ENCODE data around the gene SH3GL3.

- TF ChIP-seq CTCF (IDR thresholded peaks at IDR 0.05) (no peak), POLR2A (IDR thresholded peaks at IDR 0.05) (no peak)
These were observed 29.6 kb downstream of the SH3GL3 start for GRCh38 chr15:83476708-83477107.

Data from adrenal gland (tissue), 5 donors.